Neural crest cell (in vitro differentiated cells): Measurements from ENCODE around the gene MTHFSD. TPM values are rescaled to one million over a fixed set of nuclear protein-coding genes. Genes with fewer than 3 reads are reported as not detected.

ENCODE experiments used
- DNase-seq: peaks from one replicate; pipeline ENCODE4 v3.0.0; 2021; ENCODE audit warnings: low read depth, mixed read lengths, low spot score
- H3K27ac Mint-ChIP-seq: one replicate; pipeline ENCODE4 v1.8.0; 2021; ENCODE audit warnings: mild to moderate bottlenecking, mixed read lengths; ENCODE audit not compliant: unreplicated experiment
- H3K27me3 Mint-ChIP-seq: 2 replicates; pipeline ENCODE4 v1.8.0; 2021; ENCODE audit warnings: low read depth, mild to moderate bottlenecking, mixed read lengths
- H3K36me3 Mint-ChIP-seq: 2 replicates; pipeline ENCODE4 v1.8.0; 2021; ENCODE audit warnings: low read depth, mild to moderate bottlenecking, mixed read lengths
- H3K4me1 Mint-ChIP-seq: 2 replicates; pipeline ENCODE4 v1.8.0; 2021; ENCODE audit warnings: mixed read lengths
- H3K4me3 Mint-ChIP-seq: one replicate; pipeline ENCODE4 v1.8.0; 2021; ENCODE audit warnings: mild to moderate bottlenecking, mixed read lengths
- H3K9me3 Mint-ChIP-seq: 2 replicates; pipeline ENCODE4 v1.8.0; 2021; ENCODE audit warnings: mixed read lengths
- total RNA-seq: library from RNA; stranded (reverse); gene quantifications from 2 replicates; pipeline ENCODE4 v1.2.1, GENCODE V29; 2021
- TF ChIP-seq, protein P1 (sequence below): fragments of 200-600 bp; sonication (generic); conservative IDR thresholded peaks from 2 replicates; pipeline ENCODE4 v1.5.0; 2021; ENCODE audit warnings: antibody characterized with exemption, mild to moderate bottlenecking

MTHFSD gene
- total RNA-seq, 1 donor from 2014 or later, result 14.0 TPM

GRCh38 chr16:86520317-86521210 lies 34.5 kb downstream of the MTHFSD start:
- H3K9me3 Mint-ChIP-seq, result no peaks in the 10 kb centered on the region
- no peak overlapping the region for H3K4me3 Mint-ChIP-seq

DNA sequence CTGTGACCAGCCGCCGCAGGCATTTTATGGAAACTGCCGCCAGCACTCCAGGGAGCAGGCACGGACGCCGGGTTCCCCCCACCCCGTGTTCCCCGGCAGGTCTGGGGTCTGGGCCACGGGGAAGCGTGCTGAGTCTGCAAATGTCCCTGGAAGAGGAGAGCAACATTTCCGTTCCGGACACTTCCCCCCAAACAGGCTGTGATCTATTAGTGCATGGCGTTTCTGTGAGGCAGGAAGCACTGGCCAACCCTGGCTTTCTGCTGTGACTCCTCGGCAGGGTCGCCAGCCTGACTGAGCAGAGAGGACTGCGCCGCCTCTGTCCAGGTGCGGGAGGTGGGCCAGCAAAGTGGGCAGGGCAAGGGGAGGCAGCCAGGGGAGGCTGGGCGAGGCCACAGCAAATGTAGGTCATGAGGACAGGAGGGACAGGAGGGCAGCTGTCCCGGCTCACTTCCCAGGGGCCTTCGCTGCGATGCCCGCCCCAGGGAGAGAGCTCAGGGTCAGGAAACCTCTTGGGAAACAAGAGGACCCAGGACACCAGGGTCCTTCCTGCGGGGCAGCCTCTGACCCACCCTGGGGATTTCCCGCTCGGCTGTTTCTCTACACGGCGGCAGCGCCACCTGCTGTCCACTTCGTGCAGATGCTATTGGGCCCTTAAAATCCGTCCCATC lies 35.3 kb downstream of the MTHFSD start:
- Mint-ChIP-seq H3K4me1 (no peaks in the 10 kb centered on the region), H3K9me3 (no peaks in the 10 kb centered on the region), H3K27ac (no peak overlapping the region), H3K36me3 (no peaks in the 10 kb centered on the region), H3K4me3 (no peak overlapping the region), H3K27me3 (peaks cover 83% of the 10 kb centered on the region)
- DNase-seq, result peak; percentile 71
- TF ChIP-seq, protein P1, sequence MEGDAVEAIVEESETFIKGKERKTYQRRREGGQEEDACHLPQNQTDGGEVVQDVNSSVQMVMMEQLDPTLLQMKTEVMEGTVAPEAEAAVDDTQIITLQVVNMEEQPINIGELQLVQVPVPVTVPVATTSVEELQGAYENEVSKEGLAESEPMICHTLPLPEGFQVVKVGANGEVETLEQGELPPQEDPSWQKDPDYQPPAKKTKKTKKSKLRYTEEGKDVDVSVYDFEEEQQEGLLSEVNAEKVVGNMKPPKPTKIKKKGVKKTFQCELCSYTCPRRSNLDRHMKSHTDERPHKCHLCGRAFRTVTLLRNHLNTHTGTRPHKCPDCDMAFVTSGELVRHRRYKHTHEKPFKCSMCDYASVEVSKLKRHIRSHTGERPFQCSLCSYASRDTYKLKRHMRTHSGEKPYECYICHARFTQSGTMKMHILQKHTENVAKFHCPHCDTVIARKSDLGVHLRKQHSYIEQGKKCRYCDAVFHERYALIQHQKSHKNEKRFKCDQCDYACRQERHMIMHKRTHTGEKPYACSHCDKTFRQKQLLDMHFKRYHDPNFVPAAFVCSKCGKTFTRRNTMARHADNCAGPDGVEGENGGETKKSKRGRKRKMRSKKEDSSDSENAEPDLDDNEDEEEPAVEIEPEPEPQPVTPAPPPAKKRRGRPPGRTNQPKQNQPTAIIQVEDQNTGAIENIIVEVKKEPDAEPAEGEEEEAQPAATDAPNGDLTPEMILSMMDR, result peak; percentile 97

More at GRCh38 chr16:86520317-86521210, 34.5 kb downstream of the MTHFSD start:
- no peaks in the 10 kb centered on the region for H3K4me1 Mint-ChIP-seq
- H3K27ac Mint-ChIP-seq, result no peak overlapping the region
- peaks cover 75% of the 10 kb centered on the region for H3K27me3 Mint-ChIP-seq
- TF ChIP-seq, protein P1, result peak; percentile 34
- H3K36me3 Mint-ChIP-seq, result no peaks in the 10 kb centered on the region
- DNase-seq, result no peak

DNA sequence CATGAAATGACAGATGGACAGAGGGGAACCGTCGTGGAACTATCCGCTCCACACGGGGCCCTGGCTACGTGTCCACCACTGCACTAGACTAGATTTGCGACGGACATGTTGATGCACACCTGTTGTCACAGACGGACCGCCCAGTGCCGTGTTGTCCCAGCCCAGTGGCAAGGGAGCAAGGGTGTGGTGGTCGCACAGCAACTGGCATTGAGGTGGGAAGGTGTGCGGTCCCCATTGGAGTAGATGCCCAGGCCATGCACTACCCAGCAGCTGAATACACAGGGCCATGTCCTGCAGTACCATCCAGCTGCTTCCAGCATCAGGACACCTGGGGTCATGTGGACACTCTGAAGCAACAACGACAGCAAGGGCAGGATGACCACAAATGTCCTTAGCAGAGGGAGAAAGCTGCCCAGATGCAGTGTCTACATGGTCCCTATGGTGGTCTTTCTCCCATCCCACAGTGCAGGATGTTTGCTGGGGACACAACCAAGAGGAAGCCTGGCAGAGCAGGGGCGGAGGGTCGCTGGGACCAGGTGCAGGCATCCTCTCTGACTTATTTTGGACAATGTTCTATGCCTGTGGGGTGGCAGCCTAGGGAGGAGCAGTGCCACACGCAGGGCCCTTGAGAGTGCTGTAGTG lies 35.9 kb downstream of the MTHFSD start:
- H3K4me3 Mint-ChIP-seq, result no peak overlapping the region
- no peaks in the 10 kb centered on the region for H3K36me3 Mint-ChIP-seq
- DNase-seq, result no peak
- no peaks in the 10 kb centered on the region for H3K9me3 Mint-ChIP-seq
- H3K4me1 Mint-ChIP-seq, result no peaks in the 10 kb centered on the region
- TF ChIP-seq, protein P1, result no peak
- peaks cover 89% of the 10 kb centered on the region for H3K27me3 Mint-ChIP-seq
- no peak overlapping the region for H3K27ac Mint-ChIP-seq

DNA sequence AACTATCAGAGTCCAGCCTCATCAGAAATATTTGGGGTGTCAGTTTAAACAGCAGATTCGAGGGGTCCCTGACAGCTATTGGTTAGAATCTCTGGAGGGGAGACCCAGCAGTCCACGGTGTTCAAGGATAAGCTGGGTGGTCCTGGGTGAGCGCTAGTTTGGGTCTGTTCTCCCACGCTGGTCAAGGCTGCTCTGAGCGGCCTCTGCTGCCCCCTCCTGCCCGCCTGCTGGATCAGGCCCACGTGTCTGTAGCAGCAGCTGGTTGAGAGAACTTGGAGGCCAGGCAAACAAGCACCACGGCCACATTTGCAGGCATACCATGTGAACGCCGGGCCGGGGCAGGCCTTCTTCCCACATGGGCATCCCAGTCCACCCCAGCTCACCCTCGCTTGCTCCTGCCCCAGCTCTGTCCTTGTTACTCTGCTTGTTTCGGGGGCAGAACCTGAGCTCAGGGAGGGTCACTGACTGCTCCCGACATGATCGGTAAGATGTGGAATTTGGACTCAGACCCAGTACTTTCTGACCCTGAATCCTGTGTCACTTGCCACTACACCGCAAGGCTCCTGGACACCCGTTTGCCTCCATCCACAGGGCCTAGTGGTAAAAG lies 37.3 kb downstream of the MTHFSD start:
- no peak overlapping the region for H3K27ac Mint-ChIP-seq
- peaks cover 96% of the 10 kb centered on the region for H3K27me3 Mint-ChIP-seq
- H3K4me3 Mint-ChIP-seq, result peak overlapping the region; percentile 41
- peaks cover 2% of the 10 kb centered on the region for H3K36me3 Mint-ChIP-seq
- DNase-seq, result peak; percentile 63
- no peaks in the 10 kb centered on the region for H3K9me3 Mint-ChIP-seq
- TF ChIP-seq, protein P1, result peak; percentile 77
- no peaks in the 10 kb centered on the region for H3K4me1 Mint-ChIP-seq

DNA sequence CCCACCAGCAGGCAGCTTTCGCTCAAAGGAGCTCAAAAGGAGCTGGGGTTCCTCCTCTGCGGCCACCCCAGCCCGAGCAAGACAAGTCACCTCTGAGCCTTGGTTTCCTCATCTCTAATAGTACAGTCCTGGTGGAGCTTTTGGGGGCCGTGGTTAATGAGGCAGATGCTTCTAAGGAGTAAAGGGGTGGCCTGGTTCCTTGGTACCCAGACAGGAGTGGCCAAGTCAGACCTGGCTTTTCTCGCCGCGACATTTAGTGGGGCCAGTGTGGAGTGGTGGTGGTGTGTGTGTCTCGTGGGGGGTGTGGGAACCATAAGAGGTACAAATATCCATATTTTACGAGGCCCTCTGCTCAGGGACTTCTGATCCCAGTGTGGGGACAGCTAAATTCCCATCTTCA lies 38.0 kb downstream of the MTHFSD start:
- Mint-ChIP-seq H3K4me1 (no peaks in the 10 kb centered on the region), H3K4me3 (no peak overlapping the region), H3K27ac (no peak overlapping the region), H3K27me3 (peaks cover 96% of the 10 kb centered on the region), H3K36me3 (peaks cover 2% of the 10 kb centered on the region), H3K9me3 (no peaks in the 10 kb centered on the region)
- no peak for DNase-seq
- TF ChIP-seq, protein P1, result no peak
